ENCODE results near the gene GNG14. TPM values are rescaled to one million over a fixed set of nuclear protein-coding genes. Genes with fewer than 3 reads are reported as not detected.
A peak's percentile ranks its signal among the peaks of the same experiment; 100 is the strongest.

GNG14 gene
- total RNA-seq, 1 experiment from 2014 or later: not detected

DNA sequence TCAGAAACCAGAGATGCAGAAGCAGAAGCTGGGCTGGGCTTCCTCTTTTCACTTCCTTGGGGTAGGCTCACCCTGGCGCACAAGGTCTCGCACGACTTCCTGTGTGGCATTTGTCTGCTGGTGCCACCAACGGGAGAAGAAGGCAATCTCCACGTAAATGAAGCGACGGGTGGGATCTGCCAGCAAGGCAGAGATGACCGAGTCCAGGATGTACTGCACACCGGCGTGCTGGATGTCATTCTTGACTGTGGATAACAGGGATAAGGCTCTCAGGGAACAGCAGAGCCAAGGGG, 22.6 kb upstream of the GNG14 start:
- ChIA-PET POLR2A (no interaction called here), RAD21 (ENCODE audit: low non-redundant PET in 1 of 2, low total read pairs in 2 of 2, uncharacterized antibody in 2 of 2, unreplicated experiment in 2 of 2) (no interaction called here), CTCF (no interaction called here)
- intact Hi-C loops (cut with micrococcal nuclease): loop anchor here (5.0 to 10.0 kb wide), 2 partner anchors 53 to 740 kb away; partner anchors contain the start of genes ZNF490, ZNF700 and ZNF791
- Histone ChIP-seq H2AFZ (ENCODE audit: low read depth, low read length, poor library complexity, severe bottlenecking) (no peak overlapping the region), H3K9me3 (ENCODE audit: control insufficient read depth in 1 of 2, insufficient read depth in 1 of 2, low read depth in 1 of 2, low read length in 2 of 2) (no peaks in the 10 kb centered on the region), H3K36me3 (ENCODE audit: control insufficient read depth in 1 of 2, insufficient read depth in 2 of 2, low read length in 2 of 2) (peaks cover 0 to 10% of the 10 kb centered on the region in 2 experiments; a peak in 2 of 4 replicates), H3K79me2 (ENCODE audit: insufficient read depth, low read length) (peaks cover 20% of the 10 kb centered on the region; the same call in 1 of the 2 replicates), H4K20me1 (ENCODE audit: insufficient read depth) (no peaks in the 10 kb centered on the region), H3K4me2 (ENCODE audit: low read length) (0 out of 2 replicates have a peak overlapping the region, but pooled peaks have one; percentile 92), H3K9ac (ENCODE audit: low read length) (no peak overlapping the region), H3K4me3 (replicated peaks in 1 of 2; ENCODE audit: low read depth in 1 of 2, low read length in 2 of 2) (no peak overlapping the region), H3K27ac (ENCODE audit: low read depth, low read length) (no peak overlapping the region), H3K27me3 (ENCODE audit: insufficient read depth, low read length) (no peaks in the 10 kb centered on the region), H3K4me1 (ENCODE audit: control insufficient read depth in 1 of 2, insufficient read depth in 2 of 2, low read length in 2 of 2) (peaks cover 14 to 31% of the 10 kb centered on the region in 2 experiments), H3K9me2 (ENCODE audit: insufficient read depth) (no peaks in the 10 kb centered on the region)
- ATAC-seq (no peak), DNase-seq (ENCODE audit: low read depth, low spot score) (no peak)
- BruUV-seq (replicated peaks): no TSS peak
- no peak for TF ChIP-seq YY1 (IDR thresholded peaks at IDR 0.05; ENCODE audit: extremely low read depth, insufficient replicate concordance, low read depth, low read length)
- TF ChIP-seq POLR2AphosphoS5 (IDR thresholded peaks at IDR 0.05; ENCODE audit: low read depth, low read length): no peak
- TF ChIP-seq JUND (IDR thresholded peaks at IDR 0.05): no peak
- TF ChIP-seq EZH2phosphoT487 (IDR thresholded peaks at IDR 0.05; ENCODE audit: borderline replicate concordance): no peak
- no peak for TF ChIP-seq EGR1 (IDR thresholded peaks at IDR 0.05; ENCODE audit: low read depth)
- no peak for TF ChIP-seq TCF7L2 (IDR thresholded peaks at IDR 0.05; ENCODE audit: borderline replicate concordance, extremely low read depth, insufficient read depth, insufficient read length)
- TF ChIP-seq ZBTB33 (IDR thresholded peaks at IDR 0.05; ENCODE audit: extremely low read depth, insufficient replicate concordance, low read length): no peak
- TF ChIP-seq CTCF (IDR thresholded peaks at IDR 0.05 in 2 of 3, conservative IDR thresholded peaks at IDR 0.05 in 1 of 3; ENCODE audit: borderline replicate concordance in 1 of 3, insufficient read depth in 1 of 3, low read depth in 2 of 3, low read length in 2 of 3): no peak
- TF ChIP-seq CBX3 (IDR thresholded peaks at IDR 0.05; ENCODE audit: low read depth): no peak
- TF ChIP-seq SP1 (IDR thresholded peaks at IDR 0.05; ENCODE audit: low read depth): no peak
- no peak for TF ChIP-seq CEBPB (IDR thresholded peaks at IDR 0.05; ENCODE audit: low read depth)
- TF ChIP-seq ELF1 (IDR thresholded peaks at IDR 0.05; ENCODE audit: borderline replicate concordance, low read depth): no peak
- no peak for TF ChIP-seq ZFX (IDR thresholded peaks at IDR 0.05)
- TF ChIP-seq, protein P1, sequence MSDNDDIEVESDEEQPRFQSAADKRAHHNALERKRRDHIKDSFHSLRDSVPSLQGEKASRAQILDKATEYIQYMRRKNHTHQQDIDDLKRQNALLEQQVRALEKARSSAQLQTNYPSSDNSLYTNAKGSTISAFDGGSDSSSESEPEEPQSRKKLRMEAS (IDR thresholded peaks at IDR 0.05): no peak
- no peak for TF ChIP-seq EZH2 (IDR thresholded peaks at IDR 0.05)
